Measurements from ENCODE around the gene RPTOR. TPM values are rescaled to one million over a fixed set of nuclear protein-coding genes. Genes with fewer than 3 reads are reported as not detected.

RPTOR gene
- polyA plus RNA-seq, 1 of the 3 experiments (the other 2 are of a cell fraction): 14.9 TPM

DNA sequence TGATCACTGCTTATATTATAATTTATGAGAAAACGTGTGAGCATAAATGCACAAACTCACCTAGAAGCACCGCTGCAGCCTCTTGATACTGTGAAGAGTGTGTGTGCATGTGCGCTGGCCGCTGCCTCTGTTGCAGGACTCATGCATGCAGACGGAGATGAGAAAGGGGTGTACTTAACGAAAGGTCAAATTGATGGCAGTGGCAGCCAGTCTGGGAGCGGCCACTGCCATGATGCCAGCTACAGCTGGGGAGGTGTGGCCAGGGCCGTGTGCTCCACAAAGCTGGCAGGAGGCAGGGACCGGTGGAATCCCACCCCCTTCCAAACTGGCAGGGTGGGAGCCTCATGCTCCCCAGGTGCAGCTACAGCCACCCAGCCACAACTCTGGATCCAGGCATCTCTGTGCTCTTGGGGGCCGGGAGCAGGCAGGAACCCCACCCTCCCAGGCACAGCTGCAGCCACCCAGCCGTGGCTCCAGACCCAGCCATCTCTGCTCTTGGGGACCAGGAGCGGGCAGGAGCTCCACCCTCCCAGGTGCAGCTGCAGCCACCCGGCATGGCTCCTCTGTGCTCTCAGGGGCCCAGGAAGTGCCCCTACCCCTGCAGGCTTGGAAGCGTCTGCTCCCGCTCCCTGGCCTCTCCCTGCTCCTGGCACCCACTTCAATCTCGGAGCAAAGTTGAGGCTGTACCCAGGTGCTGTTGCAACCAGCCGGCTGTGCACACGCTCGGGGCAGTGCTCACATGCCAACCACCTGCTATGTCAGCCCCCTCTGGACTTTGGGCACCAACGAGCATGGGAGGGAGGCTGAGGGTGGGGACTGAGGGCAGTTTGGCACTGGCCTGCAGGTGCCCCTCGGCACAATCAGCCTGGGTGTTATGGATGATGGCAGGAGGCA, 369.5 kb downstream of the RPTOR start:
- POLR2A ChIA-PET: no interaction called here
- Histone ChIP-seq H4K20me1 (ENCODE audit: insufficient read depth) (no peaks in the 10 kb centered on the region), H3K9me2 (no peaks in the 10 kb centered on the region), H3F3A (replicated peaks; ENCODE audit: insufficient read depth) (no peaks in the 10 kb centered on the region), H3K9ac (no peak overlapping the region), H3K4me2 (no peak overlapping the region), H3K27me3 (ENCODE audit: insufficient read depth) (no peaks in the 10 kb centered on the region), H3K4me3 (ENCODE audit: low read depth in 2 of 2, low read length in 1 of 2) (no peak overlapping the region), H3K4me1 (ENCODE audit: control insufficient read depth in 1 of 2, insufficient read depth in 2 of 2, low read depth in 1 of 2, low read length in 1 of 2) (no peaks in the 10 kb centered on the region), H3K9me3 (no peaks in the 10 kb centered on the region), H2AFZ (ENCODE audit: low read depth) (no peak overlapping the region), H3K36me3 (replicated peaks in 1 of 2; ENCODE audit: control insufficient read depth in 1 of 2, insufficient read depth in 2 of 2, low read length in 1 of 2) (peaks cover 26 to 54% of the 10 kb centered on the region in 2 experiments), H3K79me2 (ENCODE audit: insufficient read depth) (no peaks in the 10 kb centered on the region), H3K27ac (ENCODE audit: low read depth in 2 of 2, low read length in 1 of 2) (no peak overlapping the region)
- CTCF ChIA-PET: interaction anchor here (1.5 to 7.5 kb wide), 2 partner anchors 15 to 489 kb away, joined by 3 to 45 read pairs; no protein-coding TSS in a partner anchor
- DNase-seq: no peak
- TF ChIP-seq, protein P1, sequence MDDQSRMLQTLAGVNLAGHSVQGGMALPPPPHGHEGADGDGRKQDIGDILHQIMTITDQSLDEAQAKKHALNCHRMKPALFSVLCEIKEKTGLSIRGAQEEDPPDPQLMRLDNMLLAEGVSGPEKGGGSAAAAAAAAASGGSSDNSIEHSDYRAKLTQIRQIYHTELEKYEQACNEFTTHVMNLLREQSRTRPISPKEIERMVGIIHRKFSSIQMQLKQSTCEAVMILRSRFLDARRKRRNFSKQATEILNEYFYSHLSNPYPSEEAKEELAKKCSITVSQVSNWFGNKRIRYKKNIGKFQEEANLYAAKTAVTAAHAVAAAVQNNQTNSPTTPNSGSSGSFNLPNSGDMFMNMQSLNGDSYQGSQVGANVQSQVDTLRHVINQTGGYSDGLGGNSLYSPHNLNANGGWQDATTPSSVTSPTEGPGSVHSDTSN (IDR thresholded peaks at IDR 0.05): no peak
- TF ChIP-seq GABPA (IDR thresholded peaks at IDR 0.05; ENCODE audit: low read depth): no peak
- TF ChIP-seq MEF2A (IDR thresholded peaks at IDR 0.05; ENCODE audit: borderline replicate concordance, low read depth): no peak
- 92% methylated on average over 16 of the region's 21 CpGs for WGBS (ENCODE audit: low lambda C conversion rate)

DNA sequence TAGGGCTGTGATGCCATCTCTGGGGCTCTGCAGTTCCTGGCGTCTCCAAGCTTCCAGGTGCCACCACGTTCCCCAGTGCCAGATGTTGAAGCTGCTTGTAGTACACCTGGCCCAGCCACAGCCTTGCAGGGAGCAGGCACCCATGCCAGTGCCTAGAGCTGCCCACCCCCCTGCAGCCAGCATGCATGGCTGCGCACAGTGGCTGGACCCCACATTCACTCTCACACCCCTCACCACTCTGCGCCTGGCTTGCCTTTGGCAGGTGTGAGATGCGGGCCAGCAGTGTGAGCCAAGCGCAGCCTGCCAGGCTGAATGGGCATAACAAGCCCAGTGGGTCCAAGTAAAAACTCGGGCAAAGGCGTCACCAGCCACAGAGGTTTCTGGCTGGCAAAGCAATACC, 371.6 kb downstream of the RPTOR start:
- 99% methylated on average over 7 of the region's 8 CpGs for WGBS (ENCODE audit: low lambda C conversion rate)
- no peaks in the 10 kb centered on the region for H3K27me3 ChIP-seq (ENCODE audit: insufficient read depth)
- H3K9me3 ChIP-seq: no peaks in the 10 kb centered on the region
- no peak overlapping the region for H3K4me2 ChIP-seq
- H3K27ac ChIP-seq (ENCODE audit: low read depth in 2 of 2, low read length in 1 of 2): no peak overlapping the region
- no peaks in the 10 kb centered on the region for H3K9me2 ChIP-seq
- no peaks in the 10 kb centered on the region for H3K4me1 ChIP-seq (ENCODE audit: control insufficient read depth in 1 of 2, insufficient read depth in 2 of 2, low read depth in 1 of 2, low read length in 1 of 2)
- H3F3A ChIP-seq (replicated peaks; ENCODE audit: insufficient read depth): no peaks in the 10 kb centered on the region
- H3K9ac ChIP-seq: no peak overlapping the region
- DNase-seq: no peak
- H4K20me1 ChIP-seq (ENCODE audit: insufficient read depth): no peaks in the 10 kb centered on the region
- H3K4me3 ChIP-seq (ENCODE audit: low read depth in 2 of 2, low read length in 1 of 2): no peak overlapping the region
- no peak overlapping the region for H2AFZ ChIP-seq (ENCODE audit: low read depth)
- ChIA-PET POLR2A (no interaction called here), CTCF (interaction anchor here (1.0 to 1.1 kb wide), 2 partner anchors 50 to 65 kb away, joined by 3 to 5 read pairs; no protein-coding TSS in a partner anchor)
- no peaks in the 10 kb centered on the region for H3K79me2 ChIP-seq (ENCODE audit: insufficient read depth)
- H3K36me3 ChIP-seq (replicated peaks in 1 of 2; ENCODE audit: control insufficient read depth in 1 of 2, insufficient read depth in 2 of 2, low read length in 1 of 2): peaks cover 30 to 43% of the 10 kb centered on the region in 2 experiments
- TF ChIP-seq, protein P2, sequence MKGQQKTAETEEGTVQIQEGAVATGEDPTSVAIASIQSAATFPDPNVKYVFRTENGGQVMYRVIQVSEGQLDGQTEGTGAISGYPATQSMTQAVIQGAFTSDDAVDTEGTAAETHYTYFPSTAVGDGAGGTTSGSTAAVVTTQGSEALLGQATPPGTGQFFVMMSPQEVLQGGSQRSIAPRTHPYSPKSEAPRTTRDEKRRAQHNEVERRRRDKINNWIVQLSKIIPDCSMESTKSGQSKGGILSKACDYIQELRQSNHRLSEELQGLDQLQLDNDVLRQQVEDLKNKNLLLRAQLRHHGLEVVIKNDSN (IDR thresholded peaks at IDR 0.05; ENCODE audit: borderline replicate concordance, low read depth): no peak
- TF ChIP-seq MXI1 (IDR thresholded peaks at IDR 0.05; ENCODE audit: low read depth, low read length): no peak
- no peak for TF ChIP-seq YY1 (IDR thresholded peaks at IDR 0.05; ENCODE audit: low read depth)
- no peak for TF ChIP-seq RFX5 (IDR thresholded peaks at IDR 0.05; ENCODE audit: low read length)
- no peak for TF ChIP-seq RXRA (IDR thresholded peaks at IDR 0.05; ENCODE audit: borderline replicate concordance, low read depth)
- no peak for TF ChIP-seq CHD2 (IDR thresholded peaks at IDR 0.05; ENCODE audit: low read length, partially characterized antibody)
- TF ChIP-seq, protein P3, sequence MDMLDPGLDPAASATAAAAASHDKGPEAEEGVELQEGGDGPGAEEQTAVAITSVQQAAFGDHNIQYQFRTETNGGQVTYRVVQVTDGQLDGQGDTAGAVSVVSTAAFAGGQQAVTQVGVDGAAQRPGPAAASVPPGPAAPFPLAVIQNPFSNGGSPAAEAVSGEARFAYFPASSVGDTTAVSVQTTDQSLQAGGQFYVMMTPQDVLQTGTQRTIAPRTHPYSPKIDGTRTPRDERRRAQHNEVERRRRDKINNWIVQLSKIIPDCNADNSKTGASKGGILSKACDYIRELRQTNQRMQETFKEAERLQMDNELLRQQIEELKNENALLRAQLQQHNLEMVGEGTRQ (IDR thresholded peaks at IDR 0.05; ENCODE audit: borderline replicate concordance, low read depth, low read length): no peak
- TF ChIP-seq, protein P4, sequence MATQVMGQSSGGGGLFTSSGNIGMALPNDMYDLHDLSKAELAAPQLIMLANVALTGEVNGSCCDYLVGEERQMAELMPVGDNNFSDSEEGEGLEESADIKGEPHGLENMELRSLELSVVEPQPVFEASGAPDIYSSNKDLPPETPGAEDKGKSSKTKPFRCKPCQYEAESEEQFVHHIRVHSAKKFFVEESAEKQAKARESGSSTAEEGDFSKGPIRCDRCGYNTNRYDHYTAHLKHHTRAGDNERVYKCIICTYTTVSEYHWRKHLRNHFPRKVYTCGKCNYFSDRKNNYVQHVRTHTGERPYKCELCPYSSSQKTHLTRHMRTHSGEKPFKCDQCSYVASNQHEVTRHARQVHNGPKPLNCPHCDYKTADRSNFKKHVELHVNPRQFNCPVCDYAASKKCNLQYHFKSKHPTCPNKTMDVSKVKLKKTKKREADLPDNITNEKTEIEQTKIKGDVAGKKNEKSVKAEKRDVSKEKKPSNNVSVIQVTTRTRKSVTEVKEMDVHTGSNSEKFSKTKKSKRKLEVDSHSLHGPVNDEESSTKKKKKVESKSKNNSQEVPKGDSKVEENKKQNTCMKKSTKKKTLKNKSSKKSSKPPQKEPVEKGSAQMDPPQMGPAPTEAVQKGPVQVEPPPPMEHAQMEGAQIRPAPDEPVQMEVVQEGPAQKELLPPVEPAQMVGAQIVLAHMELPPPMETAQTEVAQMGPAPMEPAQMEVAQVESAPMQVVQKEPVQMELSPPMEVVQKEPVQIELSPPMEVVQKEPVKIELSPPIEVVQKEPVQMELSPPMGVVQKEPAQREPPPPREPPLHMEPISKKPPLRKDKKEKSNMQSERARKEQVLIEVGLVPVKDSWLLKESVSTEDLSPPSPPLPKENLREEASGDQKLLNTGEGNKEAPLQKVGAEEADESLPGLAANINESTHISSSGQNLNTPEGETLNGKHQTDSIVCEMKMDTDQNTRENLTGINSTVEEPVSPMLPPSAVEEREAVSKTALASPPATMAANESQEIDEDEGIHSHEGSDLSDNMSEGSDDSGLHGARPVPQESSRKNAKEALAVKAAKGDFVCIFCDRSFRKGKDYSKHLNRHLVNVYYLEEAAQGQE (IDR thresholded peaks at IDR 0.05; ENCODE audit: low read depth, low read length): no peak
- no peak for TF ChIP-seq SIN3A (IDR thresholded peaks at IDR 0.05; ENCODE audit: borderline replicate concordance, low read depth, low read length)
- TF ChIP-seq, protein P5, sequence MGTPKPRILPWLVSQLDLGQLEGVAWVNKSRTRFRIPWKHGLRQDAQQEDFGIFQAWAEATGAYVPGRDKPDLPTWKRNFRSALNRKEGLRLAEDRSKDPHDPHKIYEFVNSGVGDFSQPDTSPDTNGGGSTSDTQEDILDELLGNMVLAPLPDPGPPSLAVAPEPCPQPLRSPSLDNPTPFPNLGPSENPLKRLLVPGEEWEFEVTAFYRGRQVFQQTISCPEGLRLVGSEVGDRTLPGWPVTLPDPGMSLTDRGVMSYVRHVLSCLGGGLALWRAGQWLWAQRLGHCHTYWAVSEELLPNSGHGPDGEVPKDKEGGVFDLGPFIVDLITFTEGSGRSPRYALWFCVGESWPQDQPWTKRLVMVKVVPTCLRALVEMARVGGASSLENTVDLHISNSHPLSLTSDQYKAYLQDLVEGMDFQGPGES (IDR thresholded peaks at IDR 0.05; ENCODE audit: low read depth, low read length): no peak
- TF ChIP-seq SMC3 (IDR thresholded peaks at IDR 0.05; ENCODE audit: low read depth, low read length): no peak
- TF ChIP-seq FOXJ3 (CRISPR knock-in tag; IDR thresholded peaks at IDR 0.05): no peak
- TF ChIP-seq, protein P6, sequence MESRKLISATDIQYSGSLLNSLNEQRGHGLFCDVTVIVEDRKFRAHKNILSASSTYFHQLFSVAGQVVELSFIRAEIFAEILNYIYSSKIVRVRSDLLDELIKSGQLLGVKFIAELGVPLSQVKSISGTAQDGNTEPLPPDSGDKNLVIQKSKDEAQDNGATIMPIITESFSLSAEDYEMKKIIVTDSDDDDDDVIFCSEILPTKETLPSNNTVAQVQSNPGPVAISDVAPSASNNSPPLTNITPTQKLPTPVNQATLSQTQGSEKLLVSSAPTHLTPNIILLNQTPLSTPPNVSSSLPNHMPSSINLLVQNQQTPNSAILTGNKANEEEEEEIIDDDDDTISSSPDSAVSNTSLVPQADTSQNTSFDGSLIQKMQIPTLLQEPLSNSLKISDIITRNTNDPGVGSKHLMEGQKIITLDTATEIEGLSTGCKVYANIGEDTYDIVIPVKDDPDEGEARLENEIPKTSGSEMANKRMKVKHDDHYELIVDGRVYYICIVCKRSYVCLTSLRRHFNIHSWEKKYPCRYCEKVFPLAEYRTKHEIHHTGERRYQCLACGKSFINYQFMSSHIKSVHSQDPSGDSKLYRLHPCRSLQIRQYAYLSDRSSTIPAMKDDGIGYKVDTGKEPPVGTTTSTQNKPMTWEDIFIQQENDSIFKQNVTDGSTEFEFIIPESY (IDR thresholded peaks at IDR 0.05; ENCODE audit: borderline replicate concordance, low read depth): no peak
